B cell (primary cell): ENCODE results near the gene CAMSAP2. TPM values are rescaled to one million over a fixed set of nuclear protein-coding genes. Genes with fewer than 3 reads are reported as not detected.
A peak's percentile ranks its signal among the peaks of the same experiment; 100 is the strongest.

Experiments
- ATAC-seq: fragments of 200-7000 bp; cut with Tn5 transposase; one replicate; pipeline ENCODE4 v1.10.0; 2021; ENCODE audit warnings: low read depth, mild to moderate bottlenecking, moderate number of reproducible peaks, moderate library complexity
- CTCF ChIA-PET: fragments of 350-600 bp; sonication (Branson Sonifier 250); formaldehyde crosslinking; loops from one replicate; lab custom pipeline; 2021; ENCODE audit warnings: antibody characterized with exemption, inconsistent platforms; lab: Charles Lee
- POLR2A ChIA-PET: fragments of 350-600 bp; sonication (Branson Sonifier 250); formaldehyde crosslinking; loops from one replicate; lab custom pipeline; 2021; ENCODE audit warnings: antibody characterized with exemption; lab: Charles Lee
- DNase-seq: peaks from one replicate; pipeline ENCODE4 v3.0.0; 2013
- H2AFZ ChIP-seq: 2 replicates; pipeline ENCODE4 v1.6.1; 2012; ENCODE audit warnings: mild to moderate bottlenecking, low read depth, low read length; ENCODE audit not compliant: insufficient read depth, poor library complexity, severe bottlenecking
- H3K27ac ChIP-seq, 2 donors: 1 replicate in 1 of 2; 2 replicates in 1 of 2; pipeline ENCODE4 v1.5.1; 2012 to 2013; ENCODE audit warnings: low read length in 2 of 2, mild to moderate bottlenecking in 2 of 2, moderate library complexity in 1 of 2
- H3K27me3 ChIP-seq, 4 experiments: fragments of 200-600 bp in 1 of 4; sonication (generic) in 1 of 4; replicated peaks in 1 of 4; 1 replicate in 2 of 4; 2 replicates in 2 of 4; pipeline versions ENCODE4 v1.6.1 to v1.7.0; 2013 to 2016; ENCODE audit warnings: low read length in 3 of 4, mild to moderate bottlenecking in 2 of 4, mixed read lengths in 1 of 4, moderate library complexity in 1 of 4; ENCODE audit not compliant: insufficient read depth in 4 of 4, control insufficient read depth in 3 of 4; ENCODE audit errors: control extremely low read depth in 1 of 4
- H3K36me3 ChIP-seq, 2 experiments: replicated peaks in 1 of 2; 1 replicate in 1 of 2; 2 replicates in 1 of 2; pipeline versions ENCODE4 v1.6.1 to v1.7.1; 2013; ENCODE audit warnings: low read length in 1 of 2; ENCODE audit not compliant: insufficient read depth in 2 of 2, control insufficient read depth in 1 of 2; ENCODE audit errors: control extremely low read depth in 1 of 2, extremely low read depth in 1 of 2
- H3K4me1 ChIP-seq, 2 donors: fragments of 200-600 bp in 1 of 2; sonication (generic) in 1 of 2; 1 replicate in 1 of 2; 2 replicates in 1 of 2; pipeline versions ENCODE4 v1.5.1 to v1.6.1; 2013 to 2017; ENCODE audit warnings: low read length in 2 of 2; ENCODE audit not compliant: control insufficient read depth in 2 of 2, insufficient read depth in 2 of 2
- H3K4me2 ChIP-seq: replicated peaks from 2 replicates; pipeline ENCODE3; 2012; ENCODE audit warnings: mild to moderate bottlenecking, low read depth, low read length; ENCODE audit not compliant: poor library complexity, severe bottlenecking
- H3K4me3 ChIP-seq, 5 experiments: fragments of 200-600 bp in 1 of 5; sonication (generic) in 1 of 5; 1 replicate in 3 of 5; 2 replicates in 2 of 5; pipeline versions ENCODE4 v1.5.1 to v1.7.0; 2011 to 2016; ENCODE audit warnings: low read length in 4 of 5, mild to moderate bottlenecking in 4 of 5, low read depth in 2 of 5, control low read depth in 1 of 5, moderate library complexity in 1 of 5; ENCODE audit not compliant: insufficient read depth in 1 of 5; ENCODE audit errors: control extremely low read depth in 1 of 5, extremely low read depth in 1 of 5
- H3K79me2 ChIP-seq: fragments of 200-600 bp; sonication (generic); one replicate; pipeline ENCODE4 v1.6.0; 2016; ENCODE audit warnings: low read length; ENCODE audit not compliant: control insufficient read depth, insufficient read depth
- H3K9ac ChIP-seq: fragments of 200-600 bp; sonication (generic); 2 replicates; pipeline ENCODE4 v1.6.1; 2017; ENCODE audit warnings: mild to moderate bottlenecking, low read length, moderate library complexity
- H3K9me3 ChIP-seq, 3 donors: one replicate each; pipeline versions ENCODE4 v1.6.1 to v1.7.1; 2013; ENCODE audit warnings: low read length in 2 of 3; ENCODE audit not compliant: control insufficient read depth in 2 of 3, insufficient read depth in 1 of 3; ENCODE audit errors: control extremely low read depth in 1 of 3
- H4K20me1 ChIP-seq: 2 replicates; pipeline ENCODE4 v1.6.0; 2012; ENCODE audit warnings: mild to moderate bottlenecking, low read length; ENCODE audit not compliant: insufficient read depth, control insufficient read depth, poor library complexity, severe bottlenecking
- H3K27ac Mint-ChIP-seq: one replicate; pipeline ENCODE4 v1.8.0; 2021; ENCODE audit warnings: mixed read lengths
- H3K27me3 Mint-ChIP-seq: one replicate; pipeline ENCODE4 v1.8.0; 2021; ENCODE audit warnings: mixed read lengths
- H3K4me1 Mint-ChIP-seq: one replicate; pipeline ENCODE4 v1.8.0; 2021; ENCODE audit warnings: mixed read lengths
- H3K4me3 Mint-ChIP-seq: one replicate; pipeline ENCODE4 v1.8.0; 2021; ENCODE audit warnings: mixed read lengths
- H3K9me3 Mint-ChIP-seq: one replicate; pipeline ENCODE4 v1.8.0; 2022; ENCODE audit warnings: mixed read lengths; ENCODE audit not compliant: insufficient read depth
- CTCF ChIP-seq: fragments of 200-600 bp; IDR thresholded peaks from one replicate; pipeline ENCODE4 v1.8.0; 2022; ENCODE audit warnings: antibody characterized with exemption, mild to moderate bottlenecking
- EZH2 ChIP-seq: IDR thresholded peaks from 2 replicates; pipeline ENCODE4 v1.6.1; 2012; ENCODE audit warnings: borderline replicate concordance, low read depth, mild to moderate bottlenecking, moderate library complexity, low read length; ENCODE audit not compliant: insufficient read depth, poor library complexity, severe bottlenecking
- WGBS: methylation state at CpG from one replicate; pipeline ENCODE4 v1.1.5; 2013; ENCODE audit warnings: missing lambda C conversion rate; ENCODE audit not compliant: insufficient coverage; 5-methylcytosine and 5-hydroxymethylcytosine counted together
- intact Hi-C: fragments of 100-400 bp; cut with micrococcal nuclease; formaldehyde crosslinking; loops from one replicate; pipeline ENCODE4 v1.10.0; 2022
- polyA plus RNA-seq: library from polyadenylated mRNA; depleted of rRNA; stranded (reverse); fragments of >200 nt; gene quantifications from 2 replicates; pipeline ENCODE4 v1.2.3, GENCODE V29; 2012
- total RNA-seq, 2 donors: library from RNA; stranded (reverse); fragments of 120-200 nt in 1 of 2; gene quantifications; 1 replicate in 1 of 2; 2 replicates in 1 of 2; pipeline versions ENCODE4 v1.2.3 to v1.2.4, GENCODE V29; 2013 to 2022

The CAMSAP2 gene
- total and polyA plus RNA-seq, 2 donors (not counting 1 experiment from before 2014, with no cell fraction given), result 0.10 to 2.1 TPM

- Mint-ChIP-seq H3K4me1 (peaks cover 39% of the 10 kb centered on the region), H3K27ac (peak overlapping the region; percentile 64), H3K27me3 (no peaks in the 10 kb centered on the region), H3K4me3 (peak overlapping the region; percentile 46), H3K9me3 (no peaks in the 10 kb centered on the region)
- peak overlapping the region; percentile 29 for H2AFZ ChIP-seq
- intact Hi-C loops, result no loop called here
- H3K79me2 ChIP-seq, result no peaks in the 10 kb centered on the region
- TF ChIP-seq EZH2 (no peak), CTCF (no peak)
- peaks cover 6 to 28% of the 10 kb centered on the region in 2 donors for H3K4me1 ChIP-seq
- H4K20me1 ChIP-seq, result no peaks in the 10 kb centered on the region
- DNase-seq, result peak; percentile 32
- H3K36me3 ChIP-seq, result no peaks in the 10 kb centered on the region
- peak overlapping the region; percentile 10 for H3K9ac ChIP-seq
- no peaks in the 10 kb centered on the region for H3K9me3 ChIP-seq
- WGBS, result no CpG with 5 or more reads among the region's 9 CpGs
- ChIA-PET CTCF (interaction anchor here (0.9 kb wide), 1 partner anchor 11 kb away, joined by 4 read pairs; no protein-coding TSS in a partner anchor), POLR2A (interaction anchor here (0.7 kb wide), 1 partner anchor 11 kb away, joined by 3 read pairs; no protein-coding TSS in a partner anchor)
- H3K4me3 ChIP-seq, result peak overlapping the region in 1 of 5 experiments; percentile 25
- peak overlapping the region; percentile 39 for H3K4me2 ChIP-seq
- ATAC-seq, result peak; percentile 37
- peak overlapping the region; percentile 45 to 64 for H3K27ac ChIP-seq
- no peaks in the 10 kb centered on the region for H3K27me3 ChIP-seq
Observed at GRCh38 chr1:200862713-200863415, 124.2 kb downstream of the CAMSAP2 start.

DNA sequence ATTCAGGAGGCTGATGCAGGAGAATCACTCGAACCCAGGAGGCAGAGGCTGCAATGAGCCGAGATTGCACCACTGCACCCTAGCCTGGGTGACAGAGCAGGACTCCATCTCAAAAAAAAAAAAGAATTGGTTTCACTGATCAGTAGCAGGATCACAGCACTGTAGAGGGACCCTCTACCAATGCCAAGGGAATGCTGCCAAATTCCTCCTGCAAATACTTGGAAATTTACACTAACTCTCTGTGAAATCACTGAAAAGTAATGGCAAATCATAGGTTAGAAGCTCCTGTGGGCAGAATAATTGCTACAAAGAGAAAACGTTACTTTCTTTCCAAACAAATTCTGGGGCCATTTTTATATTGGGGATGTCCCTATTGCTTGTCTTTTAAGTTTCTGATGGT is 127.4 kb downstream of the CAMSAP2 start:
- H3K27ac ChIP-seq, result no peak overlapping the region
- no peak overlapping the region for H3K27ac Mint-ChIP-seq
- DNase-seq, result no peak
- no peaks in the 10 kb centered on the region for H3K9me3 Mint-ChIP-seq
- no peaks in the 10 kb centered on the region for H3K27me3 ChIP-seq
- H3K36me3 ChIP-seq, result no peaks in the 10 kb centered on the region
- H3K4me2 ChIP-seq, result no peak overlapping the region
- no peak overlapping the region for H3K4me3 Mint-ChIP-seq
- no peak overlapping the region for H3K4me3 ChIP-seq
- H3K79me2 ChIP-seq, result no peaks in the 10 kb centered on the region
- intact Hi-C loops, result no loop called here
- CTCF ChIA-PET, result interaction anchor here (1.5 to 2.6 kb wide), 4 partner anchors 22 to 114 kb away, joined by 4 to 9 read pairs (median 6); no protein-coding TSS in a partner anchor
- TF ChIP-seq EZH2 (no peak), CTCF (no peak)
- no peaks in the 10 kb centered on the region for H3K27me3 Mint-ChIP-seq
- no peaks in the 10 kb centered on the region for H4K20me1 ChIP-seq
- H2AFZ ChIP-seq, result no peak overlapping the region
- no peak for ATAC-seq
- H3K9me3 ChIP-seq, result no peaks in the 10 kb centered on the region
- H3K4me1 ChIP-seq, result peaks cover 15 to 50% of the 10 kb centered on the region in 2 donors
- 100% methylated on average over 2 of the region's 3 CpGs for WGBS
- peaks cover 57% of the 10 kb centered on the region for H3K4me1 Mint-ChIP-seq
- POLR2A ChIA-PET, result no interaction called here
- H3K9ac ChIP-seq, result no peak overlapping the region
